ENCODE data around the gene PIK3AP1.

Gene PIK3AP1

DNA sequence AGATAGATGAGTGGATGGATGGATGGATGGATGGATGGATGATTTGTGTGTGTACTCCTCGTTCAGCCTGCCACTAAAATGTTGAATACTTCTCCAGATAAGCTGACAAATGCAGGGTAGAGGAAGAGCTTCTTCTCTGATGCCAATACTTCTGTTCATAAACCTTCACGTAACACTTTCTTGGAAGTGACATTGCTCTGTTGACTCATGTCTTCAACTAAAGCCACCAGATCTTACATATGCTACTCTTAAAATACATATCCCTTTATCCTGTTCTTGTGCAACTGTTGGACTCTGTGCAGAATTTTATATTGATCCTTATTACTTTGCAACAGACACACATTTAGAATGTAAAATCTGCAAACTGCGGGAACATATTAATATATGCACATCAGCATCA lies 26.9 kb downstream of the PIK3AP1 start:
- Histone ChIP-seq H3K4me3 (IDR thresholded peaks at IDR 0.05; ENCODE audit: insufficient read depth, low read depth, low read length) (no peak overlapping the region), H4K20me1 (ENCODE audit: insufficient read depth) (no peaks in the 10 kb centered on the region), H3K36me3 (ENCODE audit: insufficient read depth) (no peaks in the 10 kb centered on the region), H3K4me1 (ENCODE audit: low read depth, poor library complexity, severe bottlenecking) (peaks cover 18% of the 10 kb centered on the region), H3K79me2 (ENCODE audit: insufficient read depth, low read depth) (no peaks in the 10 kb centered on the region), H3K27ac (no peak overlapping the region), H3K27me3 (ENCODE audit: insufficient read depth, low read depth) (no peaks in the 10 kb centered on the region), H3K4me2 (no peak overlapping the region), H2AFZ (ENCODE audit: low read depth) (no peak overlapping the region), H3K9ac (no peak overlapping the region)
- no peak for TF ChIP-seq CTCF (conservative IDR thresholded peaks at IDR 0.05; ENCODE audit: low read depth, low read length)

DNA sequence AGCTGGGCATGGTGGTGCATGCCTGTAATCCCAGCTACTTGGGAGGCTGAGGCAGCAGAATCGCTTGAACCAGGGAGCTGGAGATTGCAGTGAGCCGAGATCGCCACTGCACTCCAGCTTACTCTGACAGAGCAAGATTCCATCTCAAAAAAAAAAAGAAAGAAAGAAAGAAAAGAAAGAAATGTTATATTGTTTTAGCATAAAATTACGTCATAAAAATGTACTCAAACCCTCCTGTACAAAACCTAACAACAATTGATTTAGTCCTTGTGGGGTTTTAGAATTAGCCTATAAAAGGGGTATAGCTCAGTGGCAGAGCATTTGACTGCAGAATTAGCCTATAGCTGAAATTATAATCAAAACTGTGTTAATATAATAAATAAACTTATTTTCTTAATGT lies 27.9 kb downstream of the PIK3AP1 start:
- Histone ChIP-seq H3K27ac (no peak overlapping the region), H3K4me3 (IDR thresholded peaks at IDR 0.05; ENCODE audit: insufficient read depth, low read depth, low read length) (no peak overlapping the region), H3K4me2 (no peak overlapping the region), H3K27me3 (ENCODE audit: insufficient read depth, low read depth) (no peaks in the 10 kb centered on the region), H2AFZ (ENCODE audit: low read depth) (no peak overlapping the region), H4K20me1 (ENCODE audit: insufficient read depth) (no peaks in the 10 kb centered on the region), H3K9ac (no peak overlapping the region), H3K4me1 (ENCODE audit: low read depth, poor library complexity, severe bottlenecking) (peaks cover 18% of the 10 kb centered on the region), H3K36me3 (ENCODE audit: insufficient read depth) (no peaks in the 10 kb centered on the region), H3K79me2 (ENCODE audit: insufficient read depth, low read depth) (no peaks in the 10 kb centered on the region)
- no peak for TF ChIP-seq CTCF (conservative IDR thresholded peaks at IDR 0.05; ENCODE audit: low read depth, low read length)

GRCh38 chr10:96691761-96692160 lies 28.6 kb downstream of the PIK3AP1 start:
- no peak overlapping the region for H3K9ac ChIP-seq
- H3K4me3 ChIP-seq (IDR thresholded peaks at IDR 0.05; ENCODE audit: insufficient read depth, low read depth, low read length) = no peak overlapping the region
- no peaks in the 10 kb centered on the region for H3K79me2 ChIP-seq (ENCODE audit: insufficient read depth, low read depth)
- no peak overlapping the region for H3K4me2 ChIP-seq
- no peaks in the 10 kb centered on the region for H3K36me3 ChIP-seq (ENCODE audit: insufficient read depth)
- no peak for TF ChIP-seq CTCF (conservative IDR thresholded peaks at IDR 0.05; ENCODE audit: low read depth, low read length)
- H3K27ac ChIP-seq = no peak overlapping the region
- H2AFZ ChIP-seq (ENCODE audit: low read depth) = no peak overlapping the region
- H3K27me3 ChIP-seq (ENCODE audit: insufficient read depth, low read depth) = no peaks in the 10 kb centered on the region
- H4K20me1 ChIP-seq (ENCODE audit: insufficient read depth) = no peaks in the 10 kb centered on the region
- peaks cover 18% of the 10 kb centered on the region for H3K4me1 ChIP-seq (ENCODE audit: low read depth, poor library complexity, severe bottlenecking)

DNA sequence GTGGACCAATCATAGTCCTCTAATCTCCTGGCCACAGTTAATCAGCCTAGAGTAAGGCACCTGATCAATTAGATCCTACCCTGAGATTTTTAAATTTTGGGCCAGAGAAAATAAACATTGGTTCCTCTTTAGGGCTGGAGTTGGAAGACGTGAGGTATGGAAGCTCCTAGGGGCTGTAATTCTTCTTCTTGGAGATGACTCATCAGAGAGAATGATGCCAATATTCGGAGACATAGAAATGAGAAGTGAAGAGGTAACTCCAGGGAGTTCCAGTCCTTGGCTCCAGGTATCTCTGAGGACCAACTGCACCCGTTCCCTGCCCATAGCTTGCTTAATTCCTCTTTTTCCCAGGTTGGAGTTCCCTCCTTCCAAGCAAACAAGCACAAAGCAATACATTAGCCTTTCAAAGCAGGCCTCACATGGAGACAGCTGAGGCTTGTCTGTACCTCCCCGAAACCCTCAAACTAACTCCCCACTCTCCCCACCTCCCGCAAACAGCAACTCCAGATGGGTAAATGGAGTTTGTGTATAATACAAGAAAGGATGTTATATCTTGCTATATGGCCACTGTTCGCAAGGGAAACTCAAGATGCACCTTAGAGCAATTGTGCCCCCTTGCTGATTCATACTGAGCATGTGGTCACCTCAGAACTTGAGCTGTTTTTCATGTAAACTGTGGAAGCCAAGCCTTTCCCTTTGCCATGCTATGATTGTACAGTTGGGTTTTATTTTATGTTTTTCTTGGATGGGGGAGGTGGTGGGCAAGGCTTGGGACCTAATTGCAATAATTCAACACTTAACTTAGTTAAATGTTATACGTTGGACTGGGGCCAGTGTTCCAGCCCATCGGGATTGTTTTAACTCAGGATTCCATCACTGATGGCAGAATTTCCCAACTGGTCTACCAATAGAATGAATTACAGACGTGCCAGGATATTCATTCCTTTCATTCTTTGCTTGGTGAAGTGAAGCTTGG lies 29.3 kb downstream of the PIK3AP1 start:
- Histone ChIP-seq H3K4me1 (ENCODE audit: low read depth, poor library complexity, severe bottlenecking) (peaks cover 12% of the 10 kb centered on the region), H2AFZ (ENCODE audit: low read depth) (no peak overlapping the region), H3K27ac (no peak overlapping the region), H3K4me2 (no peak overlapping the region), H3K9ac (no peak overlapping the region), H3K79me2 (ENCODE audit: insufficient read depth, low read depth) (no peaks in the 10 kb centered on the region), H4K20me1 (ENCODE audit: insufficient read depth) (no peaks in the 10 kb centered on the region), H3K4me3 (IDR thresholded peaks at IDR 0.05; ENCODE audit: insufficient read depth, low read depth, low read length) (no peak overlapping the region), H3K27me3 (ENCODE audit: insufficient read depth, low read depth) (no peaks in the 10 kb centered on the region), H3K36me3 (ENCODE audit: insufficient read depth) (no peaks in the 10 kb centered on the region)
- no peak for TF ChIP-seq CTCF (conservative IDR thresholded peaks at IDR 0.05; ENCODE audit: low read depth, low read length)

Data from KMS-11 (cell line).